PFSK-1 (cell line): ENCODE data around the gene AGBL3.

Experiments
- POLR2AphosphoS5 ChIP-seq: IDR thresholded peaks from 2 replicates; pipeline ENCODE4 v1.6.1; 2012; ENCODE audit warnings: low read depth, mild to moderate bottlenecking, control low read depth, low read length, moderate library complexity
- TAF1 ChIP-seq: IDR thresholded peaks from 2 replicates; pipeline ENCODE4 v1.6.1; 2012; ENCODE audit warnings: low read length, control low read depth, borderline replicate concordance; ENCODE audit not compliant: insufficient read depth

DNA sequence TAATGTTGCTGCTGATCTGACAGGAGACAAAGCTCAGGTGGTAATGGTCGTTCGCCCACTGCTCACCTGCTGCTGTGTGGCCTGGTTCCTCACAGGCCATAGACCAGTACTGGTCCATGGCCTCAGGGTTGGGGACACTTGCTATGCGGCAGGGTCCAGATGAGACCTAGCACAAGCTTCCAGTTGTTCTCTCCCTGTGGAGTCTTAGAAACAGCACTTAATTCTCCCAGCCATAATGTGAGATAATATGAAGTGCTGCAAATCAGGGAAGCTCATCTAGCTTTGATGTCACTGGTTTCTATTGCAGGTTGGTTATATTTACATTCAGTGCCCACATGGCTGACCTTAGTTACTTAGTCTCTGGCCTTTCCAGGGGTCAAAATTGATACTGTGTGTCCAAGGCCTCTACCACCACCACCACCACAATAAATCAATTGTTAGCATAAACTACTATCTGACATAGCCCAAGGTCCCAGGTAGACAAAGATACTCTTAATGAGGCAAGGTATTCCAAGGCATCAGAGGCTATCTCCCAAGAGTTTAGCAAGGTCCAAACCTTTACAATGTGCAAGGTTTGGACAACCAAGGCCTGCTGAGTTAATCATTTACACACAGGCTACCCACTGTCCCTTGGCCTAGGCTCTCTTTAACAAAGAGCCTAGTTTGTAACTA is 11.0 kb downstream of the AGBL3 start:
- TF ChIP-seq TAF1 = no peak
- no peak for TF ChIP-seq POLR2AphosphoS5
